Suprapubic skin (tissue), 2 donors: Measurements from ENCODE around the gene GGTLC1.

Experiments used
- EP300 ChIP-seq: sonication (generic); formaldehyde crosslinking; IDR thresholded peaks from one replicate; pipeline ENCODE4 v1.6.1; 2017; ENCODE audit warnings: antibody characterized with exemption
- POLR2A ChIP-seq, 2 donors: fragments of 450-650 bp; IDR thresholded peaks; one replicate each; pipeline ENCODE4 v1.6.1; 2017; ENCODE audit warnings: antibody characterized with exemption in 2 of 2, mild to moderate bottlenecking in 2 of 2, moderate library complexity in 2 of 2

DNA sequence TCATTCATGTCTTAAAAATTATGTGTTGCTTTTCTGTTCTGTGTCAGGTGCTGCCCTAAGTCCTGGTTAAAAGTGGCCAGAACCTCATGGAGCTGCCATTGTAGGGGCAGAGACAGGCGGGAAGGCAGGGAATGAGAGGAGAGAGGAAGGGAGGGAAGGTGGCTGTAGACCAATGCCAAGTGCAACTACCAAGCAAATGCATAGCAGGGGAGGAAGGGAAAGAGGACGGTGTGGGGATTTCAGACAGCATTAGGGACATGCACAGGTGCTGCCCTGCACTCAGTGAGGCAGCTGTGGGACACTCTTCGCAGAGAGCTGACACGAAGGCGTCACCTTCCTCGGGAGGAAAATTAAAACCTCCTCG lies 21.0 kb downstream of the GGTLC1 start:
- TF ChIP-seq EP300: no peak
- TF ChIP-seq POLR2A (IDR thresholded peaks at IDR 0.05): no peak
